ENCODE measurements around the gene WDR81.
A peak's percentile ranks its signal among the peaks of the same experiment; 100 is the strongest.
"Not testable (repeated sequence)": the region's sequence is repeated elsewhere in the genome, so short reads cannot be mapped to it uniquely, and the experiment has no call there.

The WDR81 gene

DNA sequence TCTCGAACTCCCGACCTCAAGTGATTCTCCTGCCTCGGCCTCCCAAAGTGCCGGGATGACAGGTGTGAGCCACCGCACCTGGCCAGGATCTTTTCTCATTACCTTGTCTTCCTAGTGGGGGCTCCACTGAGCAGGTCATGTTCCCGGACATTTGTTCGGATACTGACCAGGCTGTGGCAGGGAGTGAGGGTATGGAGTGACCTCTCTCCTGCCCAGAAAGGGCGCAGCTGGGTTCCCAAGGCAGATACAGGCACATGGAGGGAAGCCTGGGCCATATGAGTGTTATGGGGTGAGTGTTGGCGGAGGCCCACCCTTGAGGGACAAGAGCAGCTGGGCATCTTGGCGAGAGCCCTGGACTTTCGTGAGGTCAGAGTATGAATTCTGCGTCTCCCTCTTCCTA is 42.9 kb downstream of the WDR81 start:
- H3K27ac ChIP-seq (ENCODE audit: low read depth, low read length, poor library complexity, severe bottlenecking): no peak overlapping the region
- H3F3A ChIP-seq (ENCODE audit: insufficient read depth, low read length): peaks cover 6% of the 10 kb centered on the region; the same call in 1 of the 2 replicates
- no peaks in the 10 kb centered on the region for H3K27me3 ChIP-seq (ENCODE audit: insufficient read depth, low read length)
- no peak overlapping the region for H2AFZ ChIP-seq (ENCODE audit: low read length)
- no peak overlapping the region for H3K4me3 ChIP-seq (ENCODE audit: low read depth, low read length, poor library complexity, severe bottlenecking)
- no peaks in the 10 kb centered on the region for H3K79me2 ChIP-seq (ENCODE audit: insufficient read depth, low read length)
- no peaks in the 10 kb centered on the region for H4K20me1 ChIP-seq (ENCODE audit: insufficient read depth, low read length)
- TF ChIP-seq, protein P1, sequence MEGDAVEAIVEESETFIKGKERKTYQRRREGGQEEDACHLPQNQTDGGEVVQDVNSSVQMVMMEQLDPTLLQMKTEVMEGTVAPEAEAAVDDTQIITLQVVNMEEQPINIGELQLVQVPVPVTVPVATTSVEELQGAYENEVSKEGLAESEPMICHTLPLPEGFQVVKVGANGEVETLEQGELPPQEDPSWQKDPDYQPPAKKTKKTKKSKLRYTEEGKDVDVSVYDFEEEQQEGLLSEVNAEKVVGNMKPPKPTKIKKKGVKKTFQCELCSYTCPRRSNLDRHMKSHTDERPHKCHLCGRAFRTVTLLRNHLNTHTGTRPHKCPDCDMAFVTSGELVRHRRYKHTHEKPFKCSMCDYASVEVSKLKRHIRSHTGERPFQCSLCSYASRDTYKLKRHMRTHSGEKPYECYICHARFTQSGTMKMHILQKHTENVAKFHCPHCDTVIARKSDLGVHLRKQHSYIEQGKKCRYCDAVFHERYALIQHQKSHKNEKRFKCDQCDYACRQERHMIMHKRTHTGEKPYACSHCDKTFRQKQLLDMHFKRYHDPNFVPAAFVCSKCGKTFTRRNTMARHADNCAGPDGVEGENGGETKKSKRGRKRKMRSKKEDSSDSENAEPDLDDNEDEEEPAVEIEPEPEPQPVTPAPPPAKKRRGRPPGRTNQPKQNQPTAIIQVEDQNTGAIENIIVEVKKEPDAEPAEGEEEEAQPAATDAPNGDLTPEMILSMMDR (IDR thresholded peaks at IDR 0.05; ENCODE audit: low read length): peak; percentile 42; the same call in 1 of the 2 replicates
- no peak for TF ChIP-seq EZH2 (IDR thresholded peaks at IDR 0.05; ENCODE audit: borderline replicate concordance, low read length)
- peaks cover 56% of the 10 kb centered on the region for H3K4me1 ChIP-seq (ENCODE audit: insufficient read depth, low read length, severe bottlenecking)
- no peaks in the 10 kb centered on the region for H3K9me2 ChIP-seq (ENCODE audit: low read depth, low read length)
- no peak overlapping the region for H3K4me2 ChIP-seq (ENCODE audit: low read length)
- H3K9me3 ChIP-seq (ENCODE audit: low read length): no peaks in the 10 kb centered on the region
- H3K9ac ChIP-seq (ENCODE audit: low read length): no peak overlapping the region
- no peaks in the 10 kb centered on the region for H3K36me3 ChIP-seq (ENCODE audit: insufficient read depth, low read length)

DNA sequence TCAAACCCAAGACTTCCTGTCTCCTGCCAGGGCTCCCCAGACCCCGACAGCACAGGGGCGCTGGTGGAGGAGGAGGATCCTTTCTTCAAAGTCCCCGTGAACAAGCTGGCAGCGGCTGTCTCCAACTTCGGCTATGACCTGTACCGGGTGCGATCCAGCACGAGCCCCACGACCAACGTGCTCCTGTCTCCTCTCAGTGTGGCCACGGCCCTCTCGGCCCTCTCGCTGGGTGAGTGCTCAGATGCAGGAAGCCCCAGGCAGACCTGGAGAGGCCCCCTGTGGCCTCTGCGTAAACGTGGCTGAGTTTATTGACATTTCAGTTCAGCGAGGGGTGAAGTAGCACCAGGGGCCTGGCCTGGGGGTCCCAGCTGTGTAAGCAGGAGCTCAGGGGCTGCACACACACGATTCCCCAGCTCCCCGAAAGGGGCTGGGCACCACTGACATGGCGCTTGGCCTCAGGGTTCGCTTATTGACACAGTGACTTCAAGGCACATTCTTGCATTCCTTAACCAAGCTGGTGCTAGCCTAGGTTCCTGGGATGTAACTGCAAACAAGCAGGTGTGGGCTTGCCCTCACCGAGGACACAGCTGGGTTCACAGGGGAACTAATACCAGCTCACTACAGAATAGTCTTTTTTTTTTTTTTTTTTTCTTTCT is 45.4 kb downstream of the WDR81 start:
- H3K36me3 ChIP-seq (ENCODE audit: insufficient read depth, low read length): no peaks in the 10 kb centered on the region
- no peaks in the 10 kb centered on the region for H4K20me1 ChIP-seq (ENCODE audit: insufficient read depth, low read length)
- peak overlapping the region; percentile 56 for H3K4me2 ChIP-seq (ENCODE audit: low read length)
- peak overlapping the region; percentile 94 for H3K27ac ChIP-seq (ENCODE audit: low read depth, low read length, poor library complexity, severe bottlenecking)
- H3K79me2 ChIP-seq (ENCODE audit: insufficient read depth, low read length): no peaks in the 10 kb centered on the region
- peak overlapping the region; percentile 17; the same call in 1 of the 2 replicates for H2AFZ ChIP-seq (ENCODE audit: low read length)
- H3K9me2 ChIP-seq (ENCODE audit: low read depth, low read length): no peaks in the 10 kb centered on the region
- peaks cover 13% of the 10 kb centered on the region; the same call in 1 of the 2 replicates for H3F3A ChIP-seq (ENCODE audit: insufficient read depth, low read length)
- peak overlapping the region; percentile 18 for H3K4me3 ChIP-seq (ENCODE audit: low read depth, low read length, poor library complexity, severe bottlenecking)
- H3K9ac ChIP-seq (ENCODE audit: low read length): peak overlapping the region; percentile 52
- no peaks in the 10 kb centered on the region for H3K27me3 ChIP-seq (ENCODE audit: insufficient read depth, low read length)
- TF ChIP-seq, protein P1 (IDR thresholded peaks at IDR 0.05; ENCODE audit: low read length): no peak
- no peak for TF ChIP-seq EZH2 (IDR thresholded peaks at IDR 0.05; ENCODE audit: borderline replicate concordance, low read length)
- peaks cover 33% of the 10 kb centered on the region for H3K4me1 ChIP-seq (ENCODE audit: insufficient read depth, low read length, severe bottlenecking)
- no peaks in the 10 kb centered on the region for H3K9me3 ChIP-seq (ENCODE audit: low read length)

GRCh38 chr17:1773000-1773695 is 48.6 kb downstream of the WDR81 start:
- peaks cover 28% of the 10 kb centered on the region for H3K4me1 ChIP-seq (ENCODE audit: insufficient read depth, low read length, severe bottlenecking)
- H3K4me2 ChIP-seq (ENCODE audit: low read length); H4K20me1 ChIP-seq (ENCODE audit: insufficient read depth, low read length); H2AFZ ChIP-seq (ENCODE audit: low read length); H3K9me3 ChIP-seq (ENCODE audit: low read length); H3K79me2 ChIP-seq (ENCODE audit: insufficient read depth, low read length); H3K27me3 ChIP-seq (ENCODE audit: insufficient read depth, low read length); H3K9me2 ChIP-seq (ENCODE audit: low read depth, low read length); H3K9ac ChIP-seq (ENCODE audit: low read length); H3K4me3 ChIP-seq (ENCODE audit: low read depth, low read length, poor library complexity, severe bottlenecking): not testable (repeated sequence)
- peaks cover 13% of the 10 kb centered on the region; the same call in 1 of the 2 replicates for H3F3A ChIP-seq (ENCODE audit: insufficient read depth, low read length)
- peak overlapping the region; percentile 63 for H3K27ac ChIP-seq (ENCODE audit: low read depth, low read length, poor library complexity, severe bottlenecking)
- H3K36me3 ChIP-seq (ENCODE audit: insufficient read depth, low read length): peaks cover 21% of the 10 kb centered on the region

Measured in OCI-LY1 (cell line).